SK-N-MC (cell line): ENCODE data around the gene DMBX1.

Source experiments
- EZH2 ChIP-seq: fragments of 200-600 bp; sonication (generic); IDR thresholded peaks from one replicate; pipeline ENCODE4 v1.6.1; 2017; ENCODE audit warnings: antibody characterized with exemption
- POLR2AphosphoS5 ChIP-seq: IDR thresholded peaks from 2 replicates; pipeline ENCODE4 v1.6.1; 2012; ENCODE audit warnings: mild to moderate bottlenecking, low read depth, low read length, borderline replicate concordance

DNA sequence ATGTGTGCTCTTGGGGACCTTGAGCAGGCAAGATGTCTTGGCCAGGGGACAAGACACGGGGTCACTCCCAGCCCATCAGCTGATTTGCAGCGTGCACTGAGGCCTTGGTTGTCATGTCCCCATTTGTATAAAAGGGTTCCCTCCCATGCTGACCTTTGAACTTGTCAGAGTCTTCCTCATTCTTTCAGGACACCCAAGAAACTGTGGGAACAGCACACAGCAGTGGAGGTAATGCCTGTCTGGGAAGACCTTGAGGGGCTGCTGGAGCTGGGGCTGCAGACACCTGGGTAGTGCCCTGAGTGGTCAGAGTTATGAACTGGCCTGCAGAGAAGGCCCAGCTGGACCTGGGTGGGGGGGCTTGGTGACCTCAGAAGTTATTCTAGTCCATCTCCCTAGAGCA lies 49.2 kb upstream of the DMBX1 start:
- TF ChIP-seq POLR2AphosphoS5 (no peak), EZH2 (no peak)
